Neural cell (in vitro differentiated cells): ENCODE results near the gene GNPTAB.

Experiments used
- RAD21 ChIP-seq: fragments of 450-650 bp; conservative IDR thresholded peaks from 2 replicates; pipeline ENCODE4 v1.6.1; 2014; ENCODE audit warnings: antibody characterized with exemption, mild to moderate bottlenecking, moderate library complexity
- TF ChIP-seq, protein P1 (sequence below): IDR thresholded peaks from 2 replicates; pipeline ENCODE4 v1.6.1; 2012; ENCODE audit warnings: borderline replicate concordance

DNA sequence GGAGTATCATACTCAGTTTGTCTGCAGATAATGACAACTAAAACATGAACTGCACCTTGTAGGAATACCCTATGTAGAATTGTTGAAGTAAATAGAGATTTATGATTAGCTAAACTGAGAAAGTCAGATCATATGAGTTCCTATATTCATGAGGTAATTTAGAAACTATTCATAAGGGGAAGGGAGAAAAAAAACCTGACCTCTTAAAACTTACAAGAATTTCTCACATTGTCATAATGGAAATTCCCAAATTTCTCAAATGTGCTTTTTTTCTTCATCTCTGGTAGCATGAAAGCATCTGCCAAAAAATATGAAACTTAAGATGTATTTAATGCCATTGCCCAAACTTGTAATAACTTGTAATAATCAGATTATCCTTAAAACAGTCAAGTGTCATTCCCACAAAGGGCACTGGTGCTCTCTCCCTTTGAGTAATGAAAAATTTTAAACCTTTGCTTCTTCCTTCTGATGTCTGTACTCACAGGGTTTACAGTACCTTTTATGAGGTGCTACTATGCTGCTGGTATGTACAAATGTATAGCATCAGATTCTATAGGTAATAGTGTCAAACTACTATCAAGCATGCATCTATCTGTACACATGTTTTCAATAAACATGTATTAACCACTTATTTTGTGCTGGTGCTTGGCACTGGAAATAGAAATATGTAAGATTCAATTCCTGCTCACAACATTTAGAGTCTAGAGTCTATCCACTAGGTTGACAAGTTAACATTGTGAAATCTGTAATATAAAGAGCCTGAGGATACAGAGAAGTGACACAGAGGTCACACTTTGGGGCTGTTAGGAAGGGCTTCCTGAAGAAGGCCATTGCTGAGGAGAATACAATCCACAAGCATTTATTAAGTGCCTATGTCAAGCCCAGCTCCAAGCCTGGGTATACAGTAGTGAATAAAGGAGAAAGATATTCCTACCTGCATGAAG lies 29.2 kb upstream of the GNPTAB start:
- TF ChIP-seq, protein P1, sequence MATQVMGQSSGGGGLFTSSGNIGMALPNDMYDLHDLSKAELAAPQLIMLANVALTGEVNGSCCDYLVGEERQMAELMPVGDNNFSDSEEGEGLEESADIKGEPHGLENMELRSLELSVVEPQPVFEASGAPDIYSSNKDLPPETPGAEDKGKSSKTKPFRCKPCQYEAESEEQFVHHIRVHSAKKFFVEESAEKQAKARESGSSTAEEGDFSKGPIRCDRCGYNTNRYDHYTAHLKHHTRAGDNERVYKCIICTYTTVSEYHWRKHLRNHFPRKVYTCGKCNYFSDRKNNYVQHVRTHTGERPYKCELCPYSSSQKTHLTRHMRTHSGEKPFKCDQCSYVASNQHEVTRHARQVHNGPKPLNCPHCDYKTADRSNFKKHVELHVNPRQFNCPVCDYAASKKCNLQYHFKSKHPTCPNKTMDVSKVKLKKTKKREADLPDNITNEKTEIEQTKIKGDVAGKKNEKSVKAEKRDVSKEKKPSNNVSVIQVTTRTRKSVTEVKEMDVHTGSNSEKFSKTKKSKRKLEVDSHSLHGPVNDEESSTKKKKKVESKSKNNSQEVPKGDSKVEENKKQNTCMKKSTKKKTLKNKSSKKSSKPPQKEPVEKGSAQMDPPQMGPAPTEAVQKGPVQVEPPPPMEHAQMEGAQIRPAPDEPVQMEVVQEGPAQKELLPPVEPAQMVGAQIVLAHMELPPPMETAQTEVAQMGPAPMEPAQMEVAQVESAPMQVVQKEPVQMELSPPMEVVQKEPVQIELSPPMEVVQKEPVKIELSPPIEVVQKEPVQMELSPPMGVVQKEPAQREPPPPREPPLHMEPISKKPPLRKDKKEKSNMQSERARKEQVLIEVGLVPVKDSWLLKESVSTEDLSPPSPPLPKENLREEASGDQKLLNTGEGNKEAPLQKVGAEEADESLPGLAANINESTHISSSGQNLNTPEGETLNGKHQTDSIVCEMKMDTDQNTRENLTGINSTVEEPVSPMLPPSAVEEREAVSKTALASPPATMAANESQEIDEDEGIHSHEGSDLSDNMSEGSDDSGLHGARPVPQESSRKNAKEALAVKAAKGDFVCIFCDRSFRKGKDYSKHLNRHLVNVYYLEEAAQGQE, result no peak
- TF ChIP-seq RAD21, result no peak
